ENCODE data around the gene ERP44. TPM values are rescaled to one million over a fixed set of nuclear protein-coding genes. Genes with fewer than 3 reads are reported as not detected.

ERP44 gene
- total and polyA plus RNA-seq, 2 donors (not counting 3 experiments of a cell fraction or from before 2014, with no cell fraction given), result 9.9 to 21.4 TPM

- TF ChIP-seq MAX (IDR thresholded peaks at IDR 0.05; ENCODE audit: insufficient read depth, insufficient read length) (no peak), POLR2A (IDR thresholded peaks at IDR 0.05; ENCODE audit: low read depth, low read length) (no peak), POLR2AphosphoS5 (IDR thresholded peaks at IDR 0.05; ENCODE audit: insufficient read depth, low read depth, low read length) (no peak), CTCF (IDR thresholded peaks at IDR 0.05; ENCODE audit: extremely low read depth in 1 of 2, insufficient read depth in 1 of 2, low read depth in 1 of 2, low read length in 2 of 2) (no peak), FOS (IDR thresholded peaks at IDR 0.05; ENCODE audit: borderline replicate concordance, insufficient read depth, low read length) (no peak), EZH2 (IDR thresholded peaks at IDR 0.05; ENCODE audit: borderline replicate concordance, low read depth, low read length, severe bottlenecking) (no peak), GATA2 (IDR thresholded peaks at IDR 0.05; ENCODE audit: insufficient read depth, insufficient read length, low read depth, low read length) (no peak), MYC (IDR thresholded peaks at IDR 0.05; ENCODE audit: low read depth, low read length) (no peak), JUN (IDR thresholded peaks at IDR 0.05; ENCODE audit: borderline replicate concordance, insufficient read depth, insufficient read length, low read depth) (no peak)
- Histone ChIP-seq H3K9ac (replicated peaks; ENCODE audit: extremely low read depth, insufficient read depth, low read length) (no peak overlapping the region), H3K27ac (ENCODE audit: insufficient read depth, low read depth, low read length) (no peak overlapping the region), H3K79me2 (ENCODE audit: control insufficient read depth, insufficient read depth, low read length) (no peaks in the 10 kb centered on the region), H3K4me2 (ENCODE audit: insufficient read depth, low read length) (no peak overlapping the region), H3K9me1 (replicated peaks; ENCODE audit: control insufficient read depth, extremely low read depth, insufficient read depth, low read length) (no peaks in the 10 kb centered on the region), H2AFZ (ENCODE audit: low read depth, low read length) (no peak overlapping the region), H4K20me1 (replicated peaks; ENCODE audit: control insufficient read depth, extremely low read depth, insufficient read depth, low read length) (no peaks in the 10 kb centered on the region), H3K27me3 (ENCODE audit: control insufficient read depth in 2 of 2, insufficient read depth in 2 of 2, low read length in 2 of 2) (no peaks in the 10 kb centered on the region), H3K9me3 (replicated peaks; ENCODE audit: control insufficient read depth, insufficient read depth, low read length) (no peaks in the 10 kb centered on the region), H3K4me1 (ENCODE audit: control insufficient read depth, extremely low read depth, insufficient read depth, low read length) (peaks cover 8% of the 10 kb centered on the region), H3K36me3 (ENCODE audit: control insufficient read depth in 2 of 2, extremely low read depth in 1 of 2, insufficient read depth in 2 of 2, low read length in 2 of 2) (no peaks in the 10 kb centered on the region), H3K4me3 (replicated peaks in 1 of 3; ENCODE audit: insufficient read depth in 1 of 3, low read depth in 1 of 3, low read length in 3 of 3) (no peak overlapping the region)
- no peak for FAIRE-seq
- no peak for DNase-seq (ENCODE audit: low read depth, low spot score)
- ChIA-PET CTCF (interaction anchor here (1.4 kb wide), 1 partner anchor 25 kb away, joined by 4 read pairs; no protein-coding TSS in a partner anchor), POLR2A (no interaction called here)
- BruUV-seq (replicated peaks), result no TSS peak
- intact Hi-C loops (cut with micrococcal nuclease), result no loop called here
- dilution Hi-C loops (cut with MboI; ENCODE audit: extremely low pct_ligation_motif_present, low sequenced_read_pairs), result no loop called here
Observed at GRCh38 chr9:100126423-100126822, 27.6 kb upstream of the ERP44 start.

Measured in endothelial cell of umbilical vein (primary cell).